ENCODE data around the gene KRTAP19-1.
A peak's percentile ranks its signal among the peaks of the same experiment; 100 is the strongest.
"Not testable (repeated sequence)": the region's sequence is repeated elsewhere in the genome, so short reads cannot be mapped to it uniquely, and the experiment has no call there.

KRTAP19-1 gene

GRCh38 chr21:30480145-30480544, at the start of gene KRTAP19-1:
Gene KRTAP19-1 (minus strand): TSS chr21:30480367. CDS start chr21:30480317, 50 bp downstream.
- no peak for DNase-seq

- DNase-seq = no peak
Observed at GRCh38 chr21:30518876-30519275, 38.7 kb upstream of the KRTAP19-1 start.

GRCh38 chr21:30515681-30516080, 35.5 kb upstream of the KRTAP19-1 start:
- no peak for DNase-seq

GRCh38 chr21:30505621-30506205, 25.5 kb upstream of the KRTAP19-1 start:
- DNase-seq = not testable (repeated sequence)

GRCh38 chr21:30502041-30502440, 21.9 kb upstream of the KRTAP19-1 start, which contains the start of gene KRTAP19-5:
Gene KRTAP19-5 (minus strand): TSS chr21:30502141. CDS start chr21:30502090, 51 bp downstream.
- DNase-seq = no peak

- DNase-seq = no peak
Observed at GRCh38 chr21:30497065-30497464, 16.9 kb upstream of the KRTAP19-1 start, which contains the start of gene KRTAP19-4. Gene KRTAP19-4 (minus strand): TSS chr21:30497165. CDS start chr21:30497110, 55 bp downstream.

- no peak for DNase-seq
Observed at GRCh38 chr21:30491963-30492428, 11.8 kb upstream of the KRTAP19-1 start, which contains the start of gene KRTAP19-3. Gene KRTAP19-3 (minus strand): TSS chr21:30492013. CDS start chr21:30491957, 56 bp downstream.

GRCh38 chr21:30487336-30487735, 7.2 kb upstream of the KRTAP19-1 start, which contains the start of gene KRTAP19-2:
Gene KRTAP19-2 (minus strand): TSS chr21:30487436. CDS start chr21:30487348, 88 bp downstream.
- no peak for DNase-seq

- no peak for DNase-seq
Observed at GRCh38 chr21:30486180-30486579, 6.0 kb upstream of the KRTAP19-1 start.

GRCh38 chr21:30482130-30482529, 2.0 kb upstream of the KRTAP19-1 start:
- DNase-seq = no peak

- no peak for DNase-seq
Observed at GRCh38 chr21:30479259-30479658, 908 bp downstream of the KRTAP19-1 start.

GRCh38 chr21:30478004-30478403, 2.2 kb downstream of the KRTAP19-1 start:
- DNase-seq = no peak

- no peak for DNase-seq
Observed at GRCh38 chr21:30468900-30469714, 11.1 kb downstream of the KRTAP19-1 start.

- no peak for DNase-seq
Observed at GRCh38 chr21:30463713-30464112, 16.5 kb downstream of the KRTAP19-1 start.

GRCh38 chr21:30448514-30448913, 31.7 kb downstream of the KRTAP19-1 start:
- no peak for DNase-seq

GRCh38 chr21:30447056-30447455, 33.1 kb downstream of the KRTAP19-1 start:
- no peak for DNase-seq

- no peak for DNase-seq
Observed at GRCh38 chr21:30444204-30444603, 36.0 kb downstream of the KRTAP19-1 start.

- no peak for DNase-seq
Observed at GRCh38 chr21:30443226-30443625, 36.9 kb downstream of the KRTAP19-1 start.

- DNase-seq = no peak
Observed at GRCh38 chr21:30439975-30440374, 40.2 kb downstream of the KRTAP19-1 start, which contains the start of gene KRTAP15-1. Gene KRTAP15-1 (plus strand): TSS chr21:30440275. CDS start chr21:30440328, 53 bp downstream.

GRCh38 chr21:30437010-30437565, 43.1 kb downstream of the KRTAP19-1 start:
- no peak for DNase-seq

GRCh38 chr21:30434033-30434631, 46.0 kb downstream of the KRTAP19-1 start:
- DNase-seq = peak; percentile 20

- no peak for DNase-seq
Observed at GRCh38 chr21:30430170-30430655, 50.0 kb downstream of the KRTAP19-1 start, which contains the start of gene KRTAP13-4. Gene KRTAP13-4 (plus strand): TSS chr21:30430220. CDS start chr21:30430276, 56 bp downstream.
